ENCODE data around the gene PRKD1.

The PRKD1 gene

DNA sequence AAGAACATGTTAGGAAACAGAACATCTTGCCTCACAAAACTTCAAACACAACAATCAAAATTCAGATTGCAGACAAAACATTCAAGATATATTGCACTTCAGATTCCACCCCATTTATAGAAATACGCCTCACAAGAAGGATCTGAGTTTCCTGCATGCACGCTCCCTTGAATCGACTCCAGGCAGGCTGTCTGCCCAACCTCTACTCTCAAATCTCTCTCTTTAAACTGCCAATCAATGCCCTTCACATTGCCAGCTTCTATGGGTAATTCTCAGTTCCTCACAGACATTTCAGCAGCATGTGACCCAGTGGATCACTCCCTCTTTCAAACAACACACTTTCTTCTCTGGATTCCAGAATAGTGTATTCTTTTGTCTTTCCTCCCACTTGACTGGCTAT is 184.1 kb downstream of the PRKD1 start:
- H3K9me2 ChIP-seq (ENCODE audit: low read depth, low read length) = no peaks in the 10 kb centered on the region
- no peak overlapping the region for H2AFZ ChIP-seq (ENCODE audit: low read length)
- no peak overlapping the region for H3K4me3 ChIP-seq (ENCODE audit: low read depth, low read length, poor library complexity, severe bottlenecking)
- H3K36me3 ChIP-seq (ENCODE audit: insufficient read depth, low read length) = no peaks in the 10 kb centered on the region
- no peaks in the 10 kb centered on the region for H3K79me2 ChIP-seq (ENCODE audit: insufficient read depth, low read length)
- H3K9ac ChIP-seq (ENCODE audit: low read length) = no peak overlapping the region
- no peaks in the 10 kb centered on the region for H3K9me3 ChIP-seq (ENCODE audit: low read length)
- H4K20me1 ChIP-seq (ENCODE audit: insufficient read depth, low read length) = no peaks in the 10 kb centered on the region
- TF ChIP-seq EZH2 (IDR thresholded peaks at IDR 0.05; ENCODE audit: borderline replicate concordance, low read length) (no peak), CTCF (IDR thresholded peaks at IDR 0.05; ENCODE audit: low read length) (no peak)
- no peaks in the 10 kb centered on the region for H3K4me1 ChIP-seq (ENCODE audit: insufficient read depth, low read length, severe bottlenecking)
- H3K27me3 ChIP-seq (ENCODE audit: insufficient read depth, low read length) = no peaks in the 10 kb centered on the region
- H3F3A ChIP-seq (ENCODE audit: insufficient read depth, low read length) = no peaks in the 10 kb centered on the region
- H3K27ac ChIP-seq (ENCODE audit: low read depth, low read length, poor library complexity, severe bottlenecking) = no peak overlapping the region
- H3K4me2 ChIP-seq (ENCODE audit: low read length) = no peak overlapping the region

DNA sequence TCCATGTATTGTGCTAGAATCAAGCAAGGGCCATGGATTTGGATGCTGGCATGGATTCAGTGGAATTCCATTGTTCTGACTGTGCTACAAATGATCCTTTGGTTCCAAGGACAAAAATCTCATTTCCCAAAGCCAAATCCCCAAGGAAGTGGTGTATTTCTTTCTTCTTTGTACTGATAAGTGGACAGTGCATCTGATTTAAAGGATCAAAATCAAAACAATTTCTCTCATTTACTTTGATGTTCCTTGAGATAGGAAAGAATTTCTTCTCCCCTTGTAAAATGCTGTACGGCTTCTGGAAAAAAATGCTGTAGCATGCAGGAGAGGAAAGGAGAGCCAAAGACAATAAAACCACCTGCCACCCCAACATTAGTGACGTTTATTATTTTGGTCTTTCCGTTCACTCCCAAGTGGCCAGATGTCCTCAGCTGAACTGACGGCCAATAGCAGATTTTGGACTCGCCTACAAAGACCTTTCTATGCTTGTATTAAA is 185.7 kb downstream of the PRKD1 start:
- no peaks in the 10 kb centered on the region for H3K9me2 ChIP-seq (ENCODE audit: low read depth, low read length)
- H3K4me3 ChIP-seq (ENCODE audit: low read depth, low read length, poor library complexity, severe bottlenecking) = no peak overlapping the region
- no peaks in the 10 kb centered on the region for H3F3A ChIP-seq (ENCODE audit: insufficient read depth, low read length)
- H3K27ac ChIP-seq (ENCODE audit: low read depth, low read length, poor library complexity, severe bottlenecking) = no peak overlapping the region
- no peak for TF ChIP-seq CTCF (IDR thresholded peaks at IDR 0.05; ENCODE audit: low read length)
- no peak for TF ChIP-seq EZH2 (IDR thresholded peaks at IDR 0.05; ENCODE audit: borderline replicate concordance, low read length)
- H2AFZ ChIP-seq (ENCODE audit: low read length) = no peak overlapping the region
- no peaks in the 10 kb centered on the region for H3K36me3 ChIP-seq (ENCODE audit: insufficient read depth, low read length)
- no peaks in the 10 kb centered on the region for H3K79me2 ChIP-seq (ENCODE audit: insufficient read depth, low read length)
- no peak overlapping the region for H3K4me2 ChIP-seq (ENCODE audit: low read length)
- H3K9me3 ChIP-seq (ENCODE audit: low read length) = no peaks in the 10 kb centered on the region
- H3K9ac ChIP-seq (ENCODE audit: low read length) = no peak overlapping the region
- no peaks in the 10 kb centered on the region for H3K27me3 ChIP-seq (ENCODE audit: insufficient read depth, low read length)
- H3K4me1 ChIP-seq (ENCODE audit: insufficient read depth, low read length, severe bottlenecking) = no peaks in the 10 kb centered on the region
- H4K20me1 ChIP-seq (ENCODE audit: insufficient read depth, low read length) = no peaks in the 10 kb centered on the region

DNA sequence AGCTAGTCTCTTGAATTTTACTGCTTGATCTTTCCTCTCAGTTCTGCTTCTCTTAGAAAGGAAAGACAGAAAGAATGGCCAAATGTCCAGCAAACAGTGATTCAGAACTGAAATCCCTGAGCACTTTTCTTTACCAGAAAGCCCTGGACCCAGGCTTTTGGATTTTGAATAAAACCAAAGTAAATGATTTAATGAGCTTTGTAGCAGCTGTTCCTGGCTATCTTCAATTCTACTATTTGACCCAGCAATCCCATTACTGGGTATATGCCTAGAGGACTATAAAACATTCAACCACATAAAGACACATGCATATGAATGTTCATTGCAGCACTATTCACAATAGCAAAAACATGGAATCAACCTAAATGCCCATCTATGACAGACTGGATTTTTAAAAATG is 187.2 kb downstream of the PRKD1 start:
- H3K79me2 ChIP-seq (ENCODE audit: insufficient read depth, low read length) = no peaks in the 10 kb centered on the region
- H3F3A ChIP-seq (ENCODE audit: insufficient read depth, low read length) = no peaks in the 10 kb centered on the region
- H3K27ac ChIP-seq (ENCODE audit: low read depth, low read length, poor library complexity, severe bottlenecking) = no peak overlapping the region
- no peaks in the 10 kb centered on the region for H3K4me1 ChIP-seq (ENCODE audit: insufficient read depth, low read length, severe bottlenecking)
- no peaks in the 10 kb centered on the region for H3K27me3 ChIP-seq (ENCODE audit: insufficient read depth, low read length)
- no peak overlapping the region for H3K4me3 ChIP-seq (ENCODE audit: low read depth, low read length, poor library complexity, severe bottlenecking)
- no peak for TF ChIP-seq EZH2 (IDR thresholded peaks at IDR 0.05; ENCODE audit: borderline replicate concordance, low read length)
- TF ChIP-seq CTCF (IDR thresholded peaks at IDR 0.05; ENCODE audit: low read length) = no peak
- H3K36me3 ChIP-seq (ENCODE audit: insufficient read depth, low read length) = no peaks in the 10 kb centered on the region
- H3K4me2 ChIP-seq (ENCODE audit: low read length) = no peak overlapping the region
- H4K20me1 ChIP-seq (ENCODE audit: insufficient read depth, low read length) = no peaks in the 10 kb centered on the region
- no peak overlapping the region for H3K9ac ChIP-seq (ENCODE audit: low read length)
- no peaks in the 10 kb centered on the region for H3K9me2 ChIP-seq (ENCODE audit: low read depth, low read length)
- H3K9me3 ChIP-seq (ENCODE audit: low read length) = no peaks in the 10 kb centered on the region
- no peak overlapping the region for H2AFZ ChIP-seq (ENCODE audit: low read length)
